Activated naive CD4-positive, alpha-beta T cell treated with anti-CD3 and anti-CD28 coated beads, Interleukin-2, amount 50 U/mL, for 16 hours (primary cell): Measurements from ENCODE around the gene FAM216B.

ENCODE experiments used
- DNase-seq: peaks from one replicate; pipeline ENCODE4 v3.0.0-alpha.2; 2020

Gene FAM216B

DNA sequence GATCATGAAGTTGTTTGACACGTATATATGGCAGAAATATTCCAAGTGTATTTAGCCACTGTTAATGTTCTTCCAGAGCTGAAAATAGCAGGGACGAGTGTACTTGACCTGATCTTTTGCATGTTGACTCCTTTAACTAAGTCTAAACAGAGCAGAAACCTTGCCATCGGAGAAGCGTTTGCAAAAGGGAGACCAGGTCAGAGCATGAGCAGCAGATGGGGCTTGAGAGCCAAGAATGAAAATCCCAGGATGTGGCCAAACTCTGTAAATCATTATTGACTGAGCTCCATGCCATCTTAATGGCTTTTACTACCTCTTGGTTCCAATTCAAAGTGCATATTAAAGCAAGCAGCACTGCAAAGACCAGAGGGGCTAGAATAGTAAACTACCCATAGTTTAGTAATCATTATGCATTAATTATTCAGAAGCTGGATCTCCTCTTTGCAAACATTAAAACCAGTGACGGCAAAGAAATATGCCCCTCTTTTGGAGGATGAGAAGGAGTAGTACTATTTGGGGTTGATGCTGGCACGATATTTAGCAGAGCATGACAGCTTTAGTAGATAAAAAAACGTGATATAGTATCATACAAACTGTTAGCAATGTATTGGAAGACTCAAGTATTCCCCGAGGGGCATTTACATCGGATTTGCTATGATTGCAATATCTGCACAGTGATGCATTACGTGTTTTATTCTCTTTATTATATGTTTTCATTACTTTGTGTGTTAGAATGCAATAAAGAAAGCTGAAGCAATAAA lies 55.7 kb downstream of the FAM216B start:
- no peak for DNase-seq
